Breast epithelium (tissue), 3 donors: Measurements from ENCODE around the gene CTXND1.

Experiments
- POLR2A ChIP-seq: fragments of 450-650 bp; IDR thresholded peaks from one replicate; pipeline ENCODE4 v1.6.1; 2016; ENCODE audit warnings: antibody characterized with exemption, mild to moderate bottlenecking, moderate library complexity
- TF ChIP-seq, protein P1 (sequence below), 3 donors: fragments of 450-650 bp; IDR thresholded peaks; one replicate each; pipeline ENCODE4 v1.5.1; 2016 to 2017; ENCODE audit warnings: antibody characterized with exemption in 3 of 3, mild to moderate bottlenecking in 3 of 3, moderate library complexity in 3 of 3

DNA sequence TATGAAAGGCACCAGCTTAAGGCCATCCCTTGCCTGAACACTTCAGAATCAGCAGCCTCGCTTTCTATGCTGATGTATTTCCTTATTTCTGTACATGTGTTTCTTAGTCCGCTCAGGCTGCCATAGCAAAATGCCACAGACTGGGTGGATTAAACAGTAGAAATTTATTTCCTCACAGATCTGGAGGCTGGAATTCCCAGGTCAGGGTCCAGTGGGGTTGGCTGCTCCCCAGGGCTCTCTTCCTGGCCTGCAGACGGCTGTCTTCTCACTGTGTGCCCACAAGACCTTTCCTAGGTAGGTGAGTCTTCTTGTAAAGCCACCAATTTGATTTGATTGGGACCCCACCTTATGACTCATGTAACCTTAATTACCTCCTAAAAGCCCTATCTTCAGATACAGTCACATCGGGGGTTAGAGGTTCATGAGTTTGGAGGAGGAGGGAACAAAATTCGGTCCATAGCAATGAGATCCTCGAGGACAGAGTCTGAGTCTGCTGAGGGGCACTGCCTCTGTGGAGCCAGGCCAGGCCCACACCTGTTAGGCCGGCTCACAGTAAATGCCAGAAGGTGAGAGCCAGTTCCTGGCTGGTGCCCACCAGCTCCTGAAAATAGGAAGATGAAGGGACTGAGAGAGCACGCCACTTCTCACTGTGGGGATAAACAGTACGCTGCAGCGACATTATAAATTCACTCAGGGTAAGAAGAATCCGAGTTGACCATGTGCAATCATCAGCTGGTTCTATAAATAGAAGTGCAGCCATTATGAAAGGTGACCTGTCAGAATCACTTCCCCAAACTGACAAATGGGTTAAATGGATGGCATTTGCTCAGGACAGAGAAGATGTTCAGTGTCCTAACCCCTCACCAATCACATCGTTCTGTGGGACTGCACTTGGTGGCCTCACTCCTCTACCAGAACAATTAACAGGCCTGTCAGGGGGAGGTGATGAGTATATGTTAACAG is 41.1 kb downstream of the CTXND1 start:
- TF ChIP-seq, protein P1, sequence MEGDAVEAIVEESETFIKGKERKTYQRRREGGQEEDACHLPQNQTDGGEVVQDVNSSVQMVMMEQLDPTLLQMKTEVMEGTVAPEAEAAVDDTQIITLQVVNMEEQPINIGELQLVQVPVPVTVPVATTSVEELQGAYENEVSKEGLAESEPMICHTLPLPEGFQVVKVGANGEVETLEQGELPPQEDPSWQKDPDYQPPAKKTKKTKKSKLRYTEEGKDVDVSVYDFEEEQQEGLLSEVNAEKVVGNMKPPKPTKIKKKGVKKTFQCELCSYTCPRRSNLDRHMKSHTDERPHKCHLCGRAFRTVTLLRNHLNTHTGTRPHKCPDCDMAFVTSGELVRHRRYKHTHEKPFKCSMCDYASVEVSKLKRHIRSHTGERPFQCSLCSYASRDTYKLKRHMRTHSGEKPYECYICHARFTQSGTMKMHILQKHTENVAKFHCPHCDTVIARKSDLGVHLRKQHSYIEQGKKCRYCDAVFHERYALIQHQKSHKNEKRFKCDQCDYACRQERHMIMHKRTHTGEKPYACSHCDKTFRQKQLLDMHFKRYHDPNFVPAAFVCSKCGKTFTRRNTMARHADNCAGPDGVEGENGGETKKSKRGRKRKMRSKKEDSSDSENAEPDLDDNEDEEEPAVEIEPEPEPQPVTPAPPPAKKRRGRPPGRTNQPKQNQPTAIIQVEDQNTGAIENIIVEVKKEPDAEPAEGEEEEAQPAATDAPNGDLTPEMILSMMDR (IDR thresholded peaks at IDR 0.05), result no peak
- no peak for TF ChIP-seq POLR2A
